HEK293T (cell line): ENCODE measurements around the gene PLSCR4.

Experiments used
- BHLHE40 ChIP-seq: fragments of 450-650 bp; IDR thresholded peaks from 2 replicates; pipeline ENCODE4 v1.6.1; 2016; ENCODE audit warnings: mild to moderate bottlenecking, moderate library complexity, borderline replicate concordance
- SP1 ChIP-seq: fragments of 450-650 bp; IDR thresholded peaks from 2 replicates; pipeline ENCODE4 v1.6.1; 2017
- SUZ12 ChIP-seq: fragments of 450-650 bp; IDR thresholded peaks from 2 replicates; pipeline ENCODE4 v1.6.1; 2016; ENCODE audit warnings: mild to moderate bottlenecking

- TF ChIP-seq BHLHE40 (no peak), SUZ12 (no peak), SP1 (no peak)
Measured at GRCh38 chr3:146218880-146219866, 31.7 kb downstream of the PLSCR4 start.
